Activated CD4-positive, CD25-positive, alpha-beta regulatory T cell treated with anti-CD3 and anti-CD28 coated beads, Interleukin-2, amount 50 U/mL, for 24 hours (primary cell): Measurements from ENCODE around the gene PRKAR2B.

Experiments
- ATAC-seq, 2 donors: fragments of 150-1000 bp; cut with Tn5 transposase; one replicate each; pipeline ENCODE4 v1.10.0; 2021; ENCODE audit warnings: mild to moderate bottlenecking in 1 of 2, moderate library complexity in 1 of 2

The PRKAR2B gene

DNA sequence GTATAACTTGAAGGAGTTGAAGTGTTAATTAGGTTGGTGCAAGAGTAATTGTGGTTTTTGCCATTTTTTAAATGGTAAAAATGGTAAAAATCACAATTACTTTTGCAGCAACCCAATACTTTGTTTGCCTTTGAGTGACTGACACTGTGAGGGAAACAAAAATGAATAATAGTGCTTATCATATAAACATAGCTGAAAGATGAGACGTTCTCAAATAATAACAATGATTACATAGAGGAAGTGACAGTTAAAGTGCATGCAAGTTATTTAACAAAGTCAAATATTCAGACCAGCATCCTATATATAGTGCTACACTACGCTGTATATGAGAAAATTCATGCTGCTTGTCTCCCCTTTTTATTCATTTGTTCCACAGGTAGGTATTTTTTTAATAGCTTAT lies 119.6 kb downstream of the PRKAR2B start:
- ATAC-seq: no peak

- no peak for ATAC-seq
These were observed 120.8 kb downstream of the PRKAR2B start for GRCh38 chr7:107165341-107165740.

DNA sequence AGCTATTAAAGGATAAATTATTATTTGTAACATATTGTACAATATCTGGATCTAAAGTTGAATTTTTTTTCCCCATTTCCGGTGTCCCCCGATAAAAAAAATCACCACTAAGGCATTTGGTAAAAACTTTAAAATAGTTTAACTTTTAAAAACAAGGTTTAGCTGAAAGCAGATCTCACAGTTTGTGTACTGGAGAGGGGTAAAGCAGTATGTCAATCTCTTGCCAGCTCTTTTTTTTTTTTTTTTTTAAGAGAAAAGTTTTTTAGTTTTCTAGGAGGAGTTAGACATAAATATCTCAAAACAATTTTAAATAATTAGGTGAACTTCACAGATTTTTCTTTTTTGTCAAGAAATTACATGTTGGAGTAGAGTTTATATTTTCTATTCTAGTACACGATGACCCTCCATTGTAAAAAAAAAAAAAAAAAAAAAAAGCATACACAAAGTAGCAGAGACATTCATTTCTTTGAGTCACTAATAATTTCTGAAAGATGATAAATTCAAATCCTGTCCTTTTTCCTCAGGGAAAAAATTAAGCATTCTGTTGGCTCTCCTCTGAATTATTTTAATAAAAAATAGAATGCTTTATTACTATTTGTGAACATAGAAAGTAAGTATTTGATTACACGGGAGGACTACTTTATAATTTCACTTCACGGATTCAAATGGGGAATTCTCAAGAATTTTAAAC lies 122.4 kb downstream of the PRKAR2B start:
- no peak for ATAC-seq

GRCh38 chr7:107167483-107168232 lies 123.2 kb downstream of the PRKAR2B start:
- ATAC-seq: peak; percentile 1 to 3

DNA sequence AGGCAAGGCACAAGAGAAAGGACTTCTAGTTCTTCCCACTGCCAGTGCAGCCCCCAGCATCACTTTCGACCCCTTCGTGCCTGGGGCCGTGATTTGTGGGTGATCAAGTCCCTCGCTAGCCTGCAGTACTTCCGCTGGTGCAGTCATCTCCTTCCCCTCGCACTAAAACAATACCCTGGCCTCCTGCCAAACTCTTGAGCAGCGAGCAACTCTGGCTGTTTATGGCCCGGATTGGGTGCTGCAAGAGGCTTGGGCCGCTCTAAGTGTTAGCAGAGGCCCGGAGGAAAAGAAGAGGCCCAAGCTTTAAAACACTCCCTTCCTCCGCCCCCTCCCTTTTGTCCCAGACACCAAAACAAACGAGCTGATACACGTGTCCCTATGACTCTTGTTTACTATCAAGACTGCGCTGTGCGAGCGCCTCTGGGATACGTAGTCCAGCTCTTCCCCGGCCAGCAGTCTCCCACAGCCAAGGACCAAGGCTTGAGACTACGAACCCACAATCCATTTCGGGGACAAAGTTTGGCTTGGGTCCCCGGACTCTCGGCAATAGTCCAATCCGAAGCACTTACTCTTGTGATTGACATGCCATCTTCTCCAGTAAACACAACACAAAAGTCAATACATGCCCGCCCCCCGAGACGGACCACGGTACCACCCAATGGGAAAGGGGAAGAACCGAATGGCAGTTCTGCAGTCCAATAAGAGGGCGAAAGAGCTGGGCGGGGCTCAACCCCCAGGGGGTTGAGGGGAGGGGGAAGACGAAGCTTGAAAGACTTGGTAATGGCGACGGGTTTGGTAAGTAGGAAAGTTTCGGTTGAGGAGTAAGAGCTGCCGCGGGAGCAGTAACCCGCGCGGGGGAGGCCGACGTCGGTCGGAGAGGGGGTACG lies 124.0 kb downstream of the PRKAR2B start, which contains the start of gene HBP1:
Gene HBP1, plus strand, starts transcription at position 771 of the 887 bp plus-strand sequence. CDS start 10,891 bp downstream, outside the sequence.
- peak; percentile 86 to 91 for ATAC-seq

- ATAC-seq: peak; percentile 8 to 9
These were observed 124.9 kb downstream of the PRKAR2B start for GRCh38 chr7:107169120-107170050.

DNA sequence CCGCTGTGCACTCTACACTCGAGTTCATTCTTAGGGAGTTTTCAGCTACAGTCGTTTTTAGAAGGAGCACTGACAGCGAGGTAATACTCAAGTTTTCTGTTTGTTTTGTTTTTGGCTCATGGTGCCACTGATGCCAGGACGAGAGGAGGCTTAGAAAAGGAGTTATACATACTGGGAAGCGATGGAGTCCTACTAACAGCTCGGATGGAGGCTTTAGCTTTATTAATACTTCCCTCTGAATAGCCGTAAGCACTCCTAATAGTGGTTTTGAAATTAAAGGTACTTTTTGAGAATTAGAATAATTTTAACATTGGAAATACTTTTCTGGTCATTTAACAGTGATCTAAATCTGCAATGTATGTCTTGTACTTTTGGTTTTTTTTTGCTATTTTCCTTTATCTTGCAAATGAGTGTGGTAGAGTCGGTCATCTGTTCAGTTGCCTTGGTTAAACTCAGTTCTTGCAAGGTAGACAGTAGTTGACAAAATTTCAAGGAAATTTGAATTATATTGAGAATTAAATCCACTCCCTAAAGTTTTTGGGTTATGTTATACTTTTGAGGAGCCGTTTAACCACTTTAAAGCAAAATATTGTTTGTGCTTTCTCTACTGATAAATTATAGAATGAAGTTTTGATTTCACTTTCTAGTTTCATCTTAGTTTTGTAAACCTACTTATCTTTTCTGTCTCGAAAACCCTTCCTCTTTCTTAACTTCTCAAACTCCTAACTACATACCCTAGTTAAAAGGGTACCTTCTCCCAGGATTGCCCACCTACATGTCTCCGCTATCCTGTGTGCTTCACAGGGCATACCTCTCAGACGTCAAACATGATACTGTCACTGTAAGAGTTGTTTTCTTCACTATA lies 125.8 kb downstream of the PRKAR2B start:
- ATAC-seq: no peak

GRCh38 chr7:107171496-107171895 lies 127.0 kb downstream of the PRKAR2B start:
- no peak for ATAC-seq

GRCh38 chr7:107172276-107173032 lies 127.9 kb downstream of the PRKAR2B start:
- ATAC-seq: no peak

DNA sequence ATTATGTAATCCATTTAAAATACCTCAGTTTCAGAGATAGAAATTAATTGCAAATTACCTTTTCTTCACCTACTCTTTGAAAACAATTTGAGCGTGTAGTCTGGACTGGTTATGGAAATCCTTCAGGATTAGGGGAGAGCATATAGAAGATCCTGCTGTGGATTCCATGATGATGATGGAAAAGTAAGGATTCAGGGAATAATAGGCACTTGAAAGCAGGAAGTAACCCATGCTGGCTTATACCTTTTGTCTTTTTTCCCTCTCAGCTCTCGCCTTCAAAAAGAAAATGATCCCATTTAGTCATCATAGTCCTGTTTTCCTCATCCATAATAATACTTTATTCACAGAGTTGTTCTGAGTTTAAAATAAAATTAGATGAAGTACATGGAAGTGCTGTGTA lies 128.7 kb downstream of the PRKAR2B start:
- ATAC-seq: no peak

- ATAC-seq: peak; percentile 58 to 59
These were observed 129.3 kb downstream of the PRKAR2B start for GRCh38 chr7:107173691-107174406.

DNA sequence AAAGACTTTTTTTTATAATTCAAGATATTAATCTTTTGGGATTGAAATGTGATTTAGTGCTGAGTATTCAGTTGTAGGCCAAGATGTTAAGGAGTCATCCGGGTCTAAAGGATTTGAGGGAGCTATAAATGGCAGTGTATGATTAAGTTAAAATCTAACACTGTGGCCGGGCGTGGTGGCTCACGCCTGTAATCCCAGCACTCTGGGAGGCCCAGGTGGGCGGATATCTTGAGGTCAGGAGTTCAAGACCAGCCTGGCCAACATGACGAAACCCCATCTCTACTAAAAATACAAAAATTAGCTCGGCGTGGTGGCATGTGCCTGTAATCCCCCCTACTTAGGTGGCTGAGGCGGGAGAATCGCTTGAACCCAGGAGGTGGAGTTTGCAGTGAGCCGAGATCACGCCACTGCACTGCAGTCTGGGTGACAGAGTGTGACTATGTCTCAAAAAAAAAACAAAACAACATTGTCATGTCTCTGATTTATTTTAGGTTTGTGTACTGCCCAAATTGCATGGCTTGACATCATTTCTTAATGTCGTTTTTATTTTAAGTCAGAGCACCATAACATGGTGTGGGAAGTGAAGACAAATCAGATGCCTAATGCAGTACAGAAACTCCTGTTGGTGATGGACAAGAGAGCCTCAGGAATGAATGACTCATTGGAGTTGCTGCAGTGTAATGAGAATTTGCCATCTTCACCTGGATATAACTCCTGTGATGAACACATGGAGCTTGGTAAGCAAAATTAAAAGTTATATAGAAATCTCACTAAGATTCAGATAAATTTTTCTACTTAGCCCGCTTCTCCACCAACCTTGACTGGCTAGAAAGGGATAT lies 135.0 kb downstream of the PRKAR2B start:
- ATAC-seq: peak; percentile 22 to 56

GRCh38 chr7:107180378-107180777 lies 135.9 kb downstream of the PRKAR2B start:
- ATAC-seq: peak; percentile 71 to 79

GRCh38 chr7:107181172-107181571 lies 136.7 kb downstream of the PRKAR2B start:
- no peak for ATAC-seq

GRCh38 chr7:107185716-107186115 lies 141.2 kb downstream of the PRKAR2B start:
- ATAC-seq: no peak

GRCh38 chr7:107186240-107186639 lies 141.7 kb downstream of the PRKAR2B start:
- ATAC-seq: no peak

GRCh38 chr7:107187774-107188173 lies 143.3 kb downstream of the PRKAR2B start:
- ATAC-seq: no peak

DNA sequence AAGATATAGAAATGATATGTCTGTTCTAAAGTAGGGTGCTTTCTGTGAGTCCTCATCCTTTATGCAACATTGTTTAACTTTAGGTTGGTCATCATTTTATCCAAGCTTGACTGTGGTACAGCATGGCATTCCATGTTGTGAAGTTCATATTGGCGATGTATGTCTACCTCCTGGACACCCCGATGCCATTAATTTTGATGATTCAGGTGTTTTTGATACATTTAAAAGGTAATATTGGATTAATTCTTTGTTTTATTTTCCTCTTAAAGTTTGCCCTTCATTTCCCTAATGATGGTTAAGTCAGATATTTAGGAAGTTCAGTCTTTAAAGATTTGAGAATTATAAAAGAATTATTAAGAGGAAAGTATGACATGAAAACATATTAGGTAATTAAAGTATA lies 145.6 kb downstream of the PRKAR2B start:
- no peak for ATAC-seq
